ENCODE data around the gene TECPR2. TPM values are rescaled to one million over a fixed set of nuclear protein-coding genes. Genes with fewer than 3 reads are reported as not detected.
A peak's percentile ranks its signal among the peaks of the same experiment; 100 is the strongest.

Gene TECPR2
- total RNA-seq, 1 donor from 2014 or later: 27.0 TPM

DNA sequence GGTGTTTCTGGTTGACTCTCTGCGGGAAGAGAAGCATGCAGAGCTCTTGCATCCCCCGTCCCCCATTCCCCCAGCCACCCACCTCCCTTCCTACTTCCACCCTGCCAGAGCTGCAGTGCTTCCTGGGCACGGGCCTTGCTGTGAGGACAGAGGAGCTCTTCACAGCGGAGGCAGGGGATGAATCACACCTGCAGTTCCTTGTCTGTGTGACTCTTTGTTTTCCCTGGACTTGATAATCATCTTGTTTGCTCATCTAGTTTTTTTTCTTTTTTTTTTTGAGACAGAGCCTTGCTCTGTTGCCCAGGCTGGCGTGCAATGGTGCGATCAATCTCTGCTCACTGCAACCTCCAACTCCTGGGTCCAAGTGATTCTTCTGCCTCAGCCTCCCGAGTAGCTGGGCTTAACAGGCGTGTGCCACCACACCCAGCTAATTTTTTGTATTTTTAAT is 119.1 kb downstream of the TECPR2 start:
- TF ChIP-seq, protein P1, sequence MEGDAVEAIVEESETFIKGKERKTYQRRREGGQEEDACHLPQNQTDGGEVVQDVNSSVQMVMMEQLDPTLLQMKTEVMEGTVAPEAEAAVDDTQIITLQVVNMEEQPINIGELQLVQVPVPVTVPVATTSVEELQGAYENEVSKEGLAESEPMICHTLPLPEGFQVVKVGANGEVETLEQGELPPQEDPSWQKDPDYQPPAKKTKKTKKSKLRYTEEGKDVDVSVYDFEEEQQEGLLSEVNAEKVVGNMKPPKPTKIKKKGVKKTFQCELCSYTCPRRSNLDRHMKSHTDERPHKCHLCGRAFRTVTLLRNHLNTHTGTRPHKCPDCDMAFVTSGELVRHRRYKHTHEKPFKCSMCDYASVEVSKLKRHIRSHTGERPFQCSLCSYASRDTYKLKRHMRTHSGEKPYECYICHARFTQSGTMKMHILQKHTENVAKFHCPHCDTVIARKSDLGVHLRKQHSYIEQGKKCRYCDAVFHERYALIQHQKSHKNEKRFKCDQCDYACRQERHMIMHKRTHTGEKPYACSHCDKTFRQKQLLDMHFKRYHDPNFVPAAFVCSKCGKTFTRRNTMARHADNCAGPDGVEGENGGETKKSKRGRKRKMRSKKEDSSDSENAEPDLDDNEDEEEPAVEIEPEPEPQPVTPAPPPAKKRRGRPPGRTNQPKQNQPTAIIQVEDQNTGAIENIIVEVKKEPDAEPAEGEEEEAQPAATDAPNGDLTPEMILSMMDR (conservative IDR thresholded peaks at IDR 0.05): no peak
- Mint-ChIP-seq H3K36me3 (ENCODE audit: low read depth) (peaks cover 19% of the 10 kb centered on the region), H3K27me3 (ENCODE audit: low read depth) (no peaks in the 10 kb centered on the region), H3K4me1 (peaks cover 9% of the 10 kb centered on the region), H3K9me3 (peaks cover 4% of the 10 kb centered on the region), H3K4me3 (no peak overlapping the region), H3K27ac (ENCODE audit: unreplicated experiment) (no peak overlapping the region)
- DNase-seq (ENCODE audit: low read depth, low spot score): no peak

DNA sequence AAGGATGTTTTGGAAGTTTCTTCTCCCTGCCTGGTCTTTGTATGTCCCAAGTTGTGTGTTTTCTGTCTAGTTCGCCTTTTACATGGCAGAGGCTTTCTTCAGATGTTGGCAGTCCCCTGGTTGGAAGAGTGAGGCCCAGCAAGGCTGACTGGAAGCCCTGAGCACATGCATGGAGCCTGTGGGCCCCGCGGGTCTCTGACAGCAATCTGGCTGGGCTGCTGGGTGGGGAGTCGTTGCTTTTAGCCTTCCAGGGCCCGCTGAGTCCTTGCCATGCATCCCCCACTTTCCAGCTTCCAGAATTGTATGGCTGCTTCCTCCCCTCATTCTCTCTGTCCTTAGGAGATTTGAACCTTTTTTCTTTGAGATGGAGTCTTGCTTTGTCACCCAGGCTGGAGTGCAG is 121.6 kb downstream of the TECPR2 start:
- Mint-ChIP-seq H3K27ac (ENCODE audit: unreplicated experiment) (no peak overlapping the region), H3K4me1 (peaks cover 9% of the 10 kb centered on the region)
- TF ChIP-seq, protein P1 (conservative IDR thresholded peaks at IDR 0.05): no peak

DNA sequence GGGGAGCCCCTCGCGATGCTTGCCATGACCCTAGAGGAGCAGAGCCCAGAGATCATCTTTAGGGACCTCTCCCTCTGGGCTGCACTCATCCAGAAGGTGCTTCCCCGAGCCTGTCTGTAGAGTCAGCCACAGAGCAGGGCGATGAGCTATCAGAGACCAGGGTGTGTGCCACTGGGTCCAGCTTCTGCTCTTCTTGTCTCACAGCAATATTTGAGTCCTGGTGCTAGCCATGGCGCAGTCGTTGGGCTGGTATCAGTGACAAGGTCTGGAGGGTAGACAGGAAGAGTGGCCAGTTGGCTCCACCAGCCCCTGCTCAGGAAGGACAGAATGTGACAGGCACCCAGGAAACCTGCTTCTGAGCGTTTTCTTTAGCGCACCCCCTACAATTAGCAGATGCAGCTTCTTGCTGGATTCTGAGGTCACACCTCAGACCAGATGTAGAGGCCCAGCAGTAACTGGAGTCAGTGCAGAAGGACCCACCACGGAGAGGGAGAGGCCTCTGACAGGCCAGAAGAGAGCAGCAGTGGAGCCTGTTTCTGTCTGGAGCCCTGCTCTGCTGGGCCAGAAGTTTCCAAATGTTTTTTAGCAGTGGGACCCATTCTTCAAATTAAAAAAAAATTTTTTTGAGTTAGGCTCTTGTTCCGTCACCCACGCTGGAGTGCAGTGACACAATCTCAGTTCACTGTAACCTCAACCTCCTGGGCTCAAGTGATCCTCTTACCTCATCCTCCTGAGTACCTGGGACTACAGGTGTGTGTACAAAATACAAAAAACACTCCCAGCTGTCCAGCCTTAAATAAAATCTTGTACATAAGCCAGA is 123.2 kb downstream of the TECPR2 start:
- peaks cover 9% of the 10 kb centered on the region for H3K36me3 Mint-ChIP-seq (ENCODE audit: low read depth)
- peak overlapping the region; percentile 62 for H3K27ac Mint-ChIP-seq (ENCODE audit: unreplicated experiment)
- peaks cover 9% of the 10 kb centered on the region for H3K4me1 Mint-ChIP-seq
- H3K9me3 Mint-ChIP-seq: peaks cover 4% of the 10 kb centered on the region
- TF ChIP-seq, protein P1 (conservative IDR thresholded peaks at IDR 0.05): no peak
- H3K27me3 Mint-ChIP-seq (ENCODE audit: low read depth): no peaks in the 10 kb centered on the region
- no peak for DNase-seq (ENCODE audit: low read depth, low spot score)
- no peak overlapping the region for H3K4me3 Mint-ChIP-seq

More for the DNA sequence above, 121.6 kb downstream of the TECPR2 start:
- no peak for DNase-seq (ENCODE audit: low read depth, low spot score)
- Mint-ChIP-seq H3K9me3 (peaks cover 4% of the 10 kb centered on the region), H3K36me3 (ENCODE audit: low read depth) (peaks cover 14% of the 10 kb centered on the region), H3K27me3 (ENCODE audit: low read depth) (no peaks in the 10 kb centered on the region), H3K4me3 (no peak overlapping the region)

DNA sequence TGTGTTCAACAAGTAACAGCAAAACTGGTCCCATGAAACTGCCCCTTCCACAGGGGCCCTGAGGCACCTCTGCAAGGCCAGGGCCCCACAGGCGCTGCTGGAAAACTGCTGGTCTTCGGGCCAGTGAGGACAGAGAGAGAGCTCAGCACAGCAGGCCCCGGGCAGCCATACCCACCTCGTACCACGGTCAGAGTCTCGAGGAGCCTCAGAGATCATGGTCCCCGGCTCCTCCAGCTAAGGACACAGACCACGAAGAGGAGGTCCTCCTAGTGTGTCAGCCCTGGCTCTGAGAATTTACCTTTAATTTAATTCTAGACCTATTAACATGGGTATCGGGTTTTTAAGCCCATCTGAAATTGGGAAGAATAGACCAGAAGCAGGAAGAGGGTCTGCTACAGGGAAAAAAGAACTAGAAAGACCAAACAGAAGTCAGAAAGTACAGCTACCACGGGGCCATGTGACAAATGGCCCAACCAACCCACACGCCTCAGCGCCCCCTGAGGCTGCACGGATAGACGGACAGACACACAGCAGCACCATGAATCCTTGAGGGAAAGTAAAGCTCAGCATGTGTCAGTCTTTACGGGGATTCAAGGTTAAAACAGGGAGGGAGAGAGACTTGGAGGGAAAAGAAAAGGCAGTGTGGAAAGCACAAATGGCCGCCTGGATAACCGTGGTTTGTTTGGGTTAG is 123.9 kb downstream of the TECPR2 start:
- peaks cover 4% of the 10 kb centered on the region for H3K9me3 Mint-ChIP-seq
- H3K27me3 Mint-ChIP-seq (ENCODE audit: low read depth): no peaks in the 10 kb centered on the region
- H3K4me1 Mint-ChIP-seq: peaks cover 9% of the 10 kb centered on the region
- no peak overlapping the region for H3K4me3 Mint-ChIP-seq
- no peak for DNase-seq (ENCODE audit: low read depth, low spot score)
- H3K36me3 Mint-ChIP-seq (ENCODE audit: low read depth): peaks cover 9% of the 10 kb centered on the region
- TF ChIP-seq, protein P1 (conservative IDR thresholded peaks at IDR 0.05): no peak
- H3K27ac Mint-ChIP-seq (ENCODE audit: unreplicated experiment): no peak overlapping the region

DNA sequence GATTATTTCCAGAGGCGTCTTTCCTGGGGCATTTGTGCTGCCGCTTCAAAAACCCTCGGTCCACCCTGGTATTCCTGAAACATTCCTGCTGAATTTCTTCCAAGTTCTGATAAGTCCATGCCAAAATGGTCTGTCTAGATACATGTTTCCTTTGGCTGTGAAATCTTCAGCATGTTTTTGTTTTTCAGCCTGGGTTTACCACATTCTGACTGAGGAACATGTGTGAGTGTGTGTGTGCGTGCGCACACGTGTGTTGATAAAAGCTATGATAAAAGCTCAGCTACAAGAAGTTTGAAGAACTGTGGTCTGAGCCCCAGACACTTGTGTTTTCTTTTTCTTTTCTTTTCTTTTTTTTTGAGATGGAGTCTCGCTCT is 124.5 kb downstream of the TECPR2 start:
- Mint-ChIP-seq H3K27ac (ENCODE audit: unreplicated experiment) (no peak overlapping the region), H3K4me1 (peaks cover 8% of the 10 kb centered on the region), H3K9me3 (peaks cover 4% of the 10 kb centered on the region), H3K36me3 (ENCODE audit: low read depth) (peaks cover 8% of the 10 kb centered on the region), H3K4me3 (no peak overlapping the region), H3K27me3 (ENCODE audit: low read depth) (no peaks in the 10 kb centered on the region)
- no peak for DNase-seq (ENCODE audit: low read depth, low spot score)
- TF ChIP-seq, protein P1 (conservative IDR thresholded peaks at IDR 0.05): no peak
